G401.6 (cell line): ENCODE measurements around the gene FBXW11.
"Not testable (repeated sequence)": the region's sequence is repeated elsewhere in the genome, so short reads cannot be mapped to it uniquely, and the experiment has no call there.

Source experiments
- FAIRE-seq: peaks from 2 replicates; lab custom pipeline; 2012; peaks lifted over from hg19 to GRCh38; lab: Jason Lieb, UNC

The FBXW11 gene

DNA sequence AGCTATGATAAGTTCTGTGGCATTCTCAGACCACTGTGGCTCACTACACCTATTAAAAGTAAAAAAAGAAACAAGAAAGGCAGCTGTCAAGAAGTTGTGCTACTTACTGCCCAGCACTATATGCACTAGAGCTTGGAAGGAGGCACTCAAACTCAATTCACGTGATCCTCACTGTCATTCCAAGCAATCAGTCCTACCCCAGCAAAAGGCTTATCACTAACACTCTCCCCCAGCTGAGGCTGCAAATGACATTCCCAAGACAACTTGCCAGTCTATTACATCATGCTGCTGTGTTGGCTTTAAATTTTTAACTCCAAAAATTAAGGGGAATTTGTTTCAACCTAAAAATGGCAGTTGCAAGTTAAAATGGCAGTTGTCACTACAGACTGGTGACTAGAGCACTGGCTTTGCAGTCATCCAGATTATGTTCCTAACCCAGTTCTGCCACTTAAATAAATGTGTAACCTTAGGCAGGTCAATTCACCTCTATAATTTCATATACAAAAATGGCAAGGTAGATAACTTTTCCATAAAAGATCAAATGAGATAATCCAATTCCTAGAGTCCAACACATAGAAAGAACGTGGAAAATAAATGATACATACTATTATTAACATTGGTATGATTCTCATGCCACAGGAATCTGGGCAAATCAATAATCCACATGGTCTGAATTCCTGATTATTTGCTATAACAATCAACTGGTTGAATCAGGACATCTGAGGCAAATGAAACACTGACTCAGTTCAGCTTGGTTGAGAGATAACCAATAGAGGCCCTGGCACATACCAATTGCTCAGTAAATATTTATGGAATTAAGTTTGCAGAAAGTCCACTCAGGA, 52.4 kb downstream of the FBXW11 start:
- FAIRE-seq: no peak

DNA sequence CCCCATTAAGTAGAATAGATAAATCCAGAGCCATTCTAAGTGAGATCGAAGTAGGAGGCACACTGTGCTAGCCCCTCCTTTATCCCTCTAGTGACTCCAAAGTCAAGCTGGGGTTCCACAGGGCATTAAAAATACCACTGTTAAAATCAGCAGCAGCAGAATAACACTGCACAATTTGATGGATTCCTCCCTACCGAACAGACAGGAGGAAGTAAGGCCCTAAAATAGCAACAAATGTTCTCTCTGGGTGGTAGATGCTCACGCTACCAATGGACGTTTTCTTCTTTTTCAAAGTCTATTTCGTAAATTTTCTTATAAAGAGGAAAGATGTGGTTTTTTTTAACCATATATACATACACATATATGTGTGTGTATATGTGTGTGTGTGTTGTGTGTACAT, 54.4 kb downstream of the FBXW11 start:
- no peak for FAIRE-seq

DNA sequence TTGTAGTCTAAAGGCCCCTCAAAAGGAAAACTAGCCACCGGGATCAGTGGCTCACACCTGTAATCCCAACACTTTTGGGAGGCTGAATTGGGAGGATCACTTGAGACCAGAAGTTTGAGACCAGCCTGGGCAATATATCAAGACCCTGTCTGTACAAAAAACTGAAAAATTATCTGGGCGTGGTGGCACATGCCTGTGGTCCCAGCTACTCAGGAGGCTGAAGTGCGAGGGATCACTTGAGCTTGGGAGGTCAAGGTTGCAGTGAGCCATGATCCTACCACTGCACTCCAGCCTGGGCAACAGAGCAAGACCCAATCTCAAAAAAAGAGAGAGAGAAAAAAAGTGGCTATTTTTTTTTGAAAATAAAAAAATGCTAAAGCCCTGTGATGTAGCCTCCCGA, 55.2 kb downstream of the FBXW11 start:
- no peak for FAIRE-seq

DNA sequence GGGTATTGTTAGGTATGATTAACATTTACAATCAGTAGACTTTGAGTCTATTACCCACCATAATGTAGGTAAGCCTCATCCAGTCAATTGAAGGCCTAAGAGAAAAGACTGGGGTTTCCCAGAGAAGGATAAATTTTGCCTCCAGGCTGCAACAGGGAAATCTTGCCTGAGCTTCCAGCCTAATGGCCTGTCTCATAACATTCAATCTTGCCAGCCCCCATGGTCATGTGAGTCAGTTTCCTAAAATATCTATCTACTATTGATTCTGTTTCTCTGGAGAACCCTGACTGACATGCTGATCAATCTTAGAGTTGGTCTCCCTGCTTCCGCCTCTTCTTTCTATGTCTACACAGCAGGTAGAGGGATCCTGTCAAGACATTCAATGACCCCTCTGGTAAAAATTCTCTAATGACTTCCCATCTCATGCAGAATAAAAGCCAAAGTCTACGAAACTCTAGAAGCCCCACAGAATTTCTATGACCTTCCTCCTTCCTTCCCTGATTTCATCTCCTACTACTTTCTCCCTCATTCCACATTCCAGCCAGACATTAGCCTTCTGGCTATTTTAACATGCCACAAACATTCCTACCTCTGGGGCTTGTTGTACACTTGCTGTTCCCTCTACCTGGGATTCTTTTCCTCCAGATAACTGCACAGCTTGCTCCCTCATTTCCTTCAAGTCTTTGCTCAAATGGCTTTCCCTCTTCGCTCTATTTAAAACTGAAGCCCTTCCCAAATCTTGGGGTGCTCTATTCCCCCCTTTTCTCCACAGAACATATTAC, 60.2 kb downstream of the FBXW11 start:
- no peak for FAIRE-seq

DNA sequence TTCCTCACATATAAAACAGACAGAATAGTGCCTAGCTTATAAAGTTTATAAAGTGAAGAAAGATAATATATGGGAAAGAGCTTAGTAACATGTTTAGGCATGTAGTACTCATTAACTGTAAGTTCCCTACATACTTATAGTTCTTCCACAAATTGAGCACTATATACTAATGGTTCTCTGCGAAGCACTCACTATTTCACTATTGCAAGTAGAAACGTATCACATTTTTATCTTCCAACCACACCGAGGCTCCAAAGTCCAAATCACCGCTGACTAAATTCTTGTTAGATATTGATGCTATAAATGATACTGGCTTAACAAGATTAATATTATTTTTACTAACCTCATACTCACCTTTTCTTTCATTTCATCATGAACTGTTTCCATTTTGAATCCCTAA, 61.0 kb downstream of the FBXW11 start:
- no peak for FAIRE-seq

DNA sequence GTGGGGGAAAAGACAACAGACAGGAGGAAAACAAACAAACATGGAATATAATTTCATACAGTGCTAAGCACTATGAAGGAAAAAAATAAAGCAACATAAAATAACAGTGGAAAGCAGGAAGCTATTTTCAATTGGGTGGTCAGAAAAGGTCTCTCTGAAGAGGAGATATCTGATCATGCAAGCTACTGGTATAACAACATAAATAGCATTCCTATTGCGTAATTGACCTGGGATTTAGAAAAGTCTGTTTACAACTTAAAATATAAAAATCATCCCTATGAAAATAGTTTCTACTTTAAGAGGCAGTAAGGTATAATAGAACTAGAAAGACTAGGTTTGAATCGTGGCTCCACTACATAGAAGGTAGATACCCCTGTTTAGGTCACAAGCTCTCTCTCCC, 61.4 kb downstream of the FBXW11 start:
- no peak for FAIRE-seq

DNA sequence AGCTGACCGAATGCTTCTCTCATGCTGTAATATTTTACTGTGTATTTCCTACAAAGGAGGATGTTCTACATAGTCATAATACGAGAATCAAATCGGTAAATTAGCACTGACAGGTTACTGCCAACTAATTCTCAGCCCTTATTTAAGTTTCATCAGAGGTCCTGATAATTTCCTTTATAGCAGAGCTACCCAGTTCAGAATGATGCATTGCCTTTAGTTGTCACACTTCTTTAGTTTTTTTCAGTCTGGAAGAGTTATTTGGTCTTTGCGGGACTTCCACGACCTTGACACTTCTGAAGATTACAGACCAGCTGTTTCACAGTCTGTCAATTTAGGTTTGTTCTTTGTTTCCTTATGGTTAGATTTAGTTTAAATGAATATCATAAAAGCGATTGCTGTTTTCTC, 64.3 kb downstream of the FBXW11 start:
- FAIRE-seq: not testable (repeated sequence)

DNA sequence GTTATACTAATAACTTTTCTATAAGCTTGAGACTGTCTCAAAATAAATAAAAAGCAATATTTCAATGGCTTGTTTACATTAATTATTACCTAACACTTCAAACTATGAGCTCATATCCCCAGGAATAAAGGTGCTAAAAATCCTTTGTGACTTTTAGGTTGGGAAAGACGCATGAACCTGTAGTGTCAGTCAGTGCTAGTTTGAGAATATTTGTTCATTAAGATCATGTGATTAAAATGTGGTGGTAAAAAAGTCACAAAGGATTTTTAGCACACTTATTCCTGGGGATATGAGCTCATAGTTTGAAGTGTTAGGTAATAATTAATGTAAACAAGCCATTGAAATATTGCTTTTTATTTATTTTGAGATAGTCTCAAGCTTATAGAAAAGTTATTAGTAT, 64.8 kb downstream of the FBXW11 start:
- peak; percentile 76 for FAIRE-seq

DNA sequence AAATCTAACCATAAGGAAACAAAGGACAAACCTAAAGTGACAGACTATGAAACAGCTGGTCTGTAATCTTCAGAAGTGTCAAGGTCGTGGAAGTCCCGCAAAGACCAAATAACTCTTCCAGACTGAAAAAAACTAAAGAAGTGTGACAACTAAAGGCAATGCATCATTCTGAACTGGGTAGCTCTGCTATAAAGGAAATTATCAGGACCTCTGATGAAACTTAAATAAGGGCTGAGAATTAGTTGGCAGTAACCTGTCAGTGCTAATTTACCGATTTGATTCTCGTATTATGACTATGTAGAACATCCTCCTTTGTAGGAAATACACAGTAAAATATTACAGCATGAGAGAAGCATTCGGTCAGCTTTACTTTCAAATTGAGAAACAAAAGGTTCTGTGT, 65.2 kb downstream of the FBXW11 start:
- peak; percentile 66 for FAIRE-seq

DNA sequence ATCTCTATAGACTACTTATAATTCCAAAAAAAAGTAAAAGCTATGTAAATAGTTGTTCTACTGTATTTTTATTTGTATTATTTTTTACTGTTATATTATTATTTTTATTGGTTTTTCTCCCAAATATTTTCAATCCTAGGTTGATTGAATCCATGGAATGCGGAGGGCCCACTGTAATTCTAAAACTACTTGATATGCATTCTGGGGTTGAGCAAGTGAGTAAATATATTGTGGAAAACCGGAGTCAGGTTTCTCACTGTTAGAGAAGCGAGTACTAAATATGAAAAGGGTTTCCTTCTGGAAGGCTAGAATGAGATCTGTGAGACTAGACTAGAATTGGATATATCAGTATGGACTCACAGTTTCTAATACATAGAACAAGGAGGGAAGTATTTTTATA, 66.5 kb downstream of the FBXW11 start:
- no peak for FAIRE-seq

DNA sequence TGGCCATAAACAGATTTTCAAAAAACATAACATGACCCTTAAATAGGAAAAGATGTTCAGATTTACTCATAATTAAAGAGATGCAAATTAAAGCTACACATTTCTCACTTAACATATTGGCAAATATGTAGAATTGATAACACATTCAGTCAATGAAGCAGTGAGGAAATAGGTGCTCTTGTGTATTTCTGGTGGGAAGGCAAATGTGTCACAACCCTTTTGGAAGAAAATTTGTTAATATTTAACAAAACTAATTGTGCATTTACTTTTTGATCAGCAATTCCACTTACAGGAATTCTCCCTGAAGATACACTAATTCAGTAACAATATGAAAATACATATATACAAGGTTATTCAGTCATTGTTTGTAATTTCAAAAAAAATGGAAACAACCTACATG, 68.1 kb downstream of the FBXW11 start:
- FAIRE-seq: no peak

DNA sequence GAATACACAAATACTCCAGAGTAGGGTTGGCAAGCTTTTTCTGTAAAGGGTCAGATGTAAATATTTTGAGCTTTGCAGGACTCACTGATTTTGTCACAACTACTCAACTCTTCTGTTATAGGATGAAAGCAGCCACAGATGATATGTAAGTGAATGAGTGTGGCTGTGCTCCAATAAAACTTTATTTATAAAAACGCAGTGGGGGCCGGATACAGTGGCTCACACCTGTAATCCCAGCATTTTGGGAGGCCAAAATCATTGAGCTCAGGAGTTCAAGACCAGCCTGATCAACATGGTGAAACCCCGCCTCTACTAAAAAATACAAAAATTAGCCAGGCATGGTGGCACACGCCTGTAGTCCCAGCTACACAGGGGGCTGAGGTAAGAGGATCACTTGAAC, 69.1 kb downstream of the FBXW11 start:
- FAIRE-seq: no peak

DNA sequence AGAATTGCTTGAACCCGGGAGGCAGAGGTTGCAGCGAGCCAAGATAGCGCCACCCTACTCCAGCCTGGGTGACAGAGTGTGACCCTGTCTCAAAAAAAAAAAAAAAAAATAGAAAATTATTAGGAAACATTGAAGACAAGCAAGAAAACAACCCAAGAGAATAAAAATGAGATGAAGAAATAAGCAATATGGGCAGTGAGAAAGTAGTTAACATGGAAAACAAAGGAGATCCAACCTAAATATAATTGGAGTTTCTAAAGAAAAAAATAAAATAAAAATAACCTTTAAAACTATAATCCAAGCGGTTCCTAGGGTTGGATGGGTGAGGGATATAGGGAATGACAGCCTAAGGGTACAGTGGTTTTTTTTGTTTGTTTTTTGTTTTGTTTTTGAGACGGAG, 71.9 kb downstream of the FBXW11 start:
- no peak for FAIRE-seq

DNA sequence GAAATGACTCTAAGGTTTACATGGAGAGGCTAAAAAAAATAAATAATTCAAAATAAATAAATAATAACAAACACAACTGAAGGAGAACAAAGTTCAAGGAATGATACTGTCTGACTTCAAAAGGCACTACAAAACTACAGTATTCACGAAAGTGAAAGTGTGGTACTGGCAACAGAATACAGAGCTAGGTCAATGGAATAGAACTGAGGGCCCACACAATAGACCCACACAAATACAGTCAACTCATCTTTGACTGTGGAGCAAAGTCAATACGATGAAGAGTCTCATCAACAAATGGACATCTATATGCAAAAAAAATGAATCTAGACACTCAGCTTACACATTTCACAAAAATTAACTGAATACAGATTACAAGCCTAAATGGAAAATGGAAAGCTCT, 75.3 kb downstream of the FBXW11 start:
- FAIRE-seq: no peak

DNA sequence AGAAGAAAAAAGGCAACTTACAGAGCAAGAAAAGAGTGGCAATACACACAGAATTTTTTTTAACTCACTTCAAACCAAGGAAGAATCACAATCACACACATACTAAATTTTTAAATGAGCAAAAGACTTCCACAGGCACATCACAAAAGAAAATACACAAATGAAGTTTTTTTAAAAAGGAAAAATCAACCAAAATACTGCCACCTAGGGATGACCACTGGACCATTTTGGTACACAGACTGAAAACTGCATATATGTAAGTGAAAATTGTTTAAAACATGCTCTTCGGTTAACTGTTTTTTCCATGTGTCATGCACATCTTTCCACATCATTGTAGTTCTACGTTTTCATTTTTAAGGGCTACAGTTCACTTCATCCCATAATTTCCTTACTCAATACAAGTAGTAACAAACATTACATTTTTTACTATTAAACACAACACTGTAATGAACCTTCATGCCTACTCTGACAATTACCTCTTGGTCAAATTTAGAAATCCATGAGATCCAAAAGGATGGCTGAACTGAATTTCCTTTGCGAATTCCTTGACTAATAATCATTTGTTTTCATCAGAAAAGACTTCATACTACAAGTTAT, 79.0 kb downstream of the FBXW11 start:
- FAIRE-seq: peak; percentile 89

DNA sequence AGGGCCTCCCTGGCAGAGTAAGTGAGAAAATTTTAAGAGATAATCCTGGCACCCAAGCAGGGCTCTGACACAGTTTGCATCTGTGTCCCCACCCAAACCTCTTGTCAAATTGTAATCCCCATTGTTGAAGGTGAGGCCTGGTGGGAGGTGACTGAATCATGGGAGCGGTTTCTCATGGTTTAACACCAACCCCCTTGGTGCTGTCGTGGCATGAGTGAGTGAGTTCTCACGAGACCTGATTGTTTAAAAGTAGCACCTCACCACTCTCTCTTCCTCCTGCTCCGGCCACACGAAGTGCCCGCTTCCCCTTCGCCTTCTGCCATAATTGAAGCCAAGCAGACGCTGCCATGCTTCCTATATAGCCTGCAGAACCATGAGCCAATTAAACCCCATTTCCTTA, 80.1 kb downstream of the FBXW11 start:
- no peak for FAIRE-seq

DNA sequence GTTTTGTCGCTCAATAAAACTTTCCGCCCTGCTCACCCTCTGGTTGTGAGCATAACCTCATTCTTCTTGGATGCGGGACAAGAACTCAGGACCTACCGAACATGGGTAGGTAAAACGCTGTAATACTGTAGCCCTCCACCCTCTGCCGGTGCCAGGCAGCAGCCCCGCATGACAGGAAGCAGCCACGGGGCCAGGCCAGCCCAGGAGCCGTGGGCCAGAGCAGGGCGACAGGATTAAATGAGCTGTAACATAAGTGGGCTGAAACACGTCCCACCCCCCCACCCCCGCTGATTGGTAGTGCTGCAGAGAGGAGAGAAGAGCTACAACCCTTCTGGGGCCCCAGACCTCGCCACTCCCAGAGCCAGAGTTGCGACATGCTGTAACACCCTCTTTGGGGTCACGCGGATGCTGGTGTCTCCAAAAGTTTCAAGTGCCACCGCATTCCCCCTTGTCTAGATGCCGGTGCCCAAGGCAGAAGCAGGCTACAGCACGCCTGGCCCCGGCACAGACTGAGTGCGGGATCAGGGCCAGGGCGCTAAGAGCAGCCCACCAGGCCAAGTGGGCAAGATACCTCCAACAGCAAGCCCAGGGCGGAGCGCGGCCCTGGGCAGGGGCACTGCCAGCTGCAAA, 81.8 kb downstream of the FBXW11 start:
- no peak for FAIRE-seq

DNA sequence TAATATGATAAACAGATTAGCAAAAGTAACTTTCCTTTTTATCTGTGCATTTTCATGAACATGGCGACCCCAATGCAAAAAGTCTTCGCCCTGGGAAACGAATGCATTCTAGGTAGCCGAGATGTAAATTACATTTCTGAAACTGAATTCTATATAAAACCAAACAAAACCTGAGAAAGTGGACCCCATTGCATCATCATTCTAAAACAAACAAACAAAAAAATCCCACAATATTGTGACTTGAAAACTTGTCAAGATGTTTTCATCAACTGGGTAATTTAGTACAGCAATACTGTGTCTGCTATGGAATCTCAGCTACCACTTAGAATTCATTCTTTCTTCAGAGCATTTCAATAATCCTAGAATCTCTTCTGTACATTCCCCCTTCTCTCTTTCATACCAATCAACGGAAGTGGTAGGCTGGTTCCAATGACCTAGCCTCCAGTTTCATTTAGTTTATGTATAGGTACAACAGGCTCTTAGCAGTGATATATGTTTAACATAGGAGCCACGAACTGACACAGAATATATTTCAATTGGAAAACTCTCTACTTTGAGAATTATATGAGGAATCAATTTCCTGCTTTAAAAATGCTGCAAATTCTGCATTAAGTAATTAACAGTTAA, 85.6 kb downstream of the FBXW11 start:
- no peak for FAIRE-seq

DNA sequence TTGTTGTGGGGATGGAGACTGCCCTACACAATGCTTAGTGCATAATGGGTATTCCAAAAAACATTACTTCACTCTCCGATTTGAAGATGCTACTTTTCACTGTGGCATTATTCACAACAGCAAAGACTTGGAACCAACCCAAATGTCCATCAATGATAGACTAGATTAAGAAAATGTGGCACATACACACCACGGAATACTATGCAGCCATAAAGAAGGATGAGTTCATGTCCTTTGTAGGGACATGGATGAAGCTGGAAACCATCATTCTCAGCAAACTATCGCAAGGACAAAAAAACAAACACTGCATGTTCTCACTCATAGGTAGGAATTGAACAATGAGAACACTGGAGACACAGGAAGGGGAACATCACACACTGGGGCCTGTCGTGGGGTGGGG, 90.7 kb downstream of the FBXW11 start:
- not testable (repeated sequence) for FAIRE-seq

DNA sequence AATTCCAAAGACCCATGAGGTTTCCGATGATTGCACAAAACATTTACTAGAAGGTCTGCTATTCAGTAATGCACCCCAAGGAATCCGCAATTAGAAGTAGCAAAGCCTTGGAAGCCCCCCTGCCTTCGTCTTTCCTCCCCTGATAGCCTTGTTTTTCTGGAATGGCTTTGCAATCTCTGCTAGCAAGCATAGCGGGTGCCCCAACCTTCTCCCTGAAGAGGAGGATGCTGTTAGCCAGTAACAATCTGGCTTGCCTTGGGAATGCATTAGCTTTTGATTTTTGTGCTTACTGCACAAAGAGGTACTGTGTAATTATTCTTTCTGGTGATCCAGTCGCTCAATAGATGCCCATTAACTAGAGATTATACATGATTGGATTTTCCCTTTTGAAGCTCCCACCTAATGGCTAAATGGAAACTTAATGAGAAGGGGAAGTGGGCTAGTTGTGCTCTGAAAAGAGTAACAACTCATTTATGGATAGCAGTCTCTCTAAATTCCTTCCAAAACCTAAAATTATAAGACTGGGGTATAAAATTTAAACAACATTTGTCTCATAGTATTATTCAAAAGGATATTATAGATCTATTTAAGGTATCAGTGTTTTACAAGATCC, 91.6 kb downstream of the FBXW11 start:
- no peak for FAIRE-seq

DNA sequence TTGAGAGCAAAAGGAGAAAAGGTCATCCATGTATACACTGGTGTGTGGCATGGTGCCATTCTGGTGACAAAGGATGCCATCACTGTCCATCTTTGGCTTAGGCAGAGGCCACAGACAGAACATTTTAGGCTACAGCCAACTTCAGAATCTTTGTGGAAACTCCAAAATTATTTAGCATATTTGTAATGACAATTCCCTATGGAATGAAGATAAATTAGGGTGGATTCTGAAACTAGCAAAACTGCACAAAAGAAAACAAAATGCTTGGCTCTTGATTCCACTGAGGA, 92.5 kb downstream of the FBXW11 start:
- FAIRE-seq: no peak

DNA sequence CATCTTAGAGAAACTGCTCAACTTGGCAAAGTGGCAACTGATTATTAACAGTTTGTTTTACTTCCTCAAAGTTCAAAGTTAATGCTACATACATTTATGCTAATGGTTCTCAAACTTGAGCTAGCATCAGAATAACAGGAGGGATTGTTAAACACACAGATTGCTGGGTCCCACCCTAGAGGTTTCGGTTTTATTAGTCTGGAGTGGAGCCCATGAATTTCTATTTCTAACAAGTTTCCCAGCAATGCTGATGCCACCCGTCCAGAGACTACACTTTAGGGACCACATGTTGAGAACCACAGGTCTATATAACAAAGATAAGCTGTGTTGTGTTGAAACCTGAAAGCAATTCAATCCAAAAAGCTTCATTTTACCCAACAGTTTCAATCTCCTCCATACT, 95.3 kb downstream of the FBXW11 start:
- no peak for FAIRE-seq
